Mucosa of stomach (tissue), 1 donor: Measurements from ENCODE around the gene GAA.

Experiments
- H3K27me3 ChIP-seq: one replicate; pipeline ENCODE4 v1.7.0; 2013; ENCODE audit warnings: mild to moderate bottlenecking, low read length; ENCODE audit not compliant: control insufficient read depth, insufficient read depth
- H3K36me3 ChIP-seq: one replicate; pipeline ENCODE4 v1.7.0; 2013; ENCODE audit warnings: low read length; ENCODE audit not compliant: control insufficient read depth, insufficient read depth
- H3K4me1 ChIP-seq: one replicate; pipeline ENCODE4 v1.7.0; 2013; ENCODE audit warnings: mild to moderate bottlenecking, low read length; ENCODE audit not compliant: control insufficient read depth, insufficient read depth
- H3K4me3 ChIP-seq: one replicate; pipeline ENCODE4 v1.7.0; 2013; ENCODE audit warnings: low read length
- H3K9ac ChIP-seq: one replicate; pipeline ENCODE4 v1.7.0; 2013; ENCODE audit warnings: mild to moderate bottlenecking, low read length, moderate library complexity
- H3K9me3 ChIP-seq: one replicate; pipeline ENCODE4 v1.7.0; 2013; ENCODE audit warnings: mild to moderate bottlenecking, low read length, moderate library complexity; ENCODE audit not compliant: control insufficient read depth
- donor health status: Pancreatic carcinoma.

The GAA gene

DNA sequence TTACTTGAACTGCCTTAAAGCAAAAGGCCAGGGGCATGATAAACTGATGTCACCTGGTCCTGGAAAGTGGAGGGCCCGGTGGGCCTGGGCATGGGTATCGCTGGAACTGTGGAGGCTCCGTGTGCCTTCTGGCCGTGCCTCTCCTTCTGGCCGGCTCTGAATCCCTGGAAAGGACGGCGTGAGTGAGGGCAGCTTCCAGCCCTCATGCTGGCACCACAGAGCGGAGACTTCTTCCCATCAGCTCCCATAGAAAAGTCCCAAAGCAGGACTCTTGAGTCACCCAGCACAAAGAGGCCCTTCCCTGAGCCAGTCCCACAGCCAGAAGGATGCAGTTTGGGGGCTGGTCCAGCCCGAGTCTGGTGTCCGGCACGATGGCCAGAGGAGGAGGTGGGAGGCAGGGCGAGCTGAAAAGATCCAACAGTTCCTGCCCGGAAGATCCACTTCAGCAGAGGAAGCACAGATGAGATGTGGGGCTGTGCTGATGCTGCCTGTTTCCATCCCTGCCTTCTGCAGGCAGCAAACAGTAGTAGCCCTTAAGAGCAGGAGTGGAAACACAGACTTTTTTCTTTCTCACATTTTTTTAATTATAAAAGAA is 7.8 kb downstream of the GAA start:
- no peaks in the 10 kb centered on the region for H3K36me3 ChIP-seq
- H3K4me1 ChIP-seq: no peaks in the 10 kb centered on the region
- H3K4me3 ChIP-seq: no peak overlapping the region
- H3K9me3 ChIP-seq: no peaks in the 10 kb centered on the region
- no peak overlapping the region for H3K9ac ChIP-seq
- no peaks in the 10 kb centered on the region for H3K27me3 ChIP-seq

DNA sequence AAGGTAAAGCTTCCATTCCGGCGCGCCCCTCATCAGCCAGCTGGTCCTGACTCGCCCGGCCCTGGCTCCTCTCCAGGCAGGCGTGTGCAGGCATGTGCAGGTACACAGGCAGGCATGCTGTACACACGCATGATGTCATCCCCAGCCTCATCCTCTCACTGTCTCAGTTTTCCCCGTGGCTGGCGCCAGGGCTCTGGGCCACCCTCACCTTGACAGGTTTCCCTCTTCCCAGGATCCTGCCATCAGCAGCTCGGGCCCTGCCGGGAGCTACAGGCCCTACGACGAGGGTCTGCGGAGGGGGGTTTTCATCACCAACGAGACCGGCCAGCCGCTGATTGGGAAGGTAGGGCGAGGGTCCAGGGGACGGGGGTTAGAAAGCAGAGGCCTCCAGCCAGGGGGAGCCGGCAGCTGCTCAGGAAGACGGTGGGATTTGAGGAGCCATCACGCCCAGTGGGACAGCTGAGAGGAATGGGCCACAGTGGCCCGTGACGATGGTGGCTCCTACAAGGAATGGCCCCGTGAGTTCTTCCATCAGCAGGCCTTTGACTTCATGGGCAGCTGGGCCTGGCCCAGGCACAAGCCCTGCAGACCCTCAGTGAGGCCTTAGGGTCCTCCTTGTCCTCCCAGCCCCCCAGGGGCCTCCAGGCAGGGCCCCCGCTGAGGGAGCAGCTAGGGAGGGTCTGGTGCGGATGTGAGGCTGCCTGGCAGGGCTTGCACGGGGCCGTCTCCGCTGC is 8.5 kb downstream of the GAA start:
- no peaks in the 10 kb centered on the region for H3K9me3 ChIP-seq
- H3K4me3 ChIP-seq: no peak overlapping the region
- H3K36me3 ChIP-seq: no peaks in the 10 kb centered on the region
- H3K9ac ChIP-seq: no peak overlapping the region
- H3K4me1 ChIP-seq: no peaks in the 10 kb centered on the region
- no peaks in the 10 kb centered on the region for H3K27me3 ChIP-seq

DNA sequence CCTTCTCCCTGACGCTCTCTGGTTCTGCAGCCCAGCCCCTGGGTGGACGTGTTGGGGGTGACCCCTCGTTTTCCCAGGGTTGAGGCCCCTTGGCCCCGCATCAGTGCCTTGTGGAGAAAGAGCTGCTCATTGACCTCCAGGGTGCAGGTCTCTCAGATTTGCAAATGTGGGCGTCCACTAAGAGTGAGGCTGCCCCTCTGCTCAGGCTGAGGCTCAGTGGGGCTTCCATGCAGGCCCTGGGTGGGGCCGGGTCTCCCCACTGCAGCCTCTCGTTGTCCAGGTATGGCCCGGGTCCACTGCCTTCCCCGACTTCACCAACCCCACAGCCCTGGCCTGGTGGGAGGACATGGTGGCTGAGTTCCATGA is 9.0 kb downstream of the GAA start:
- Histone ChIP-seq H3K9me3 (no peaks in the 10 kb centered on the region), H3K36me3 (no peaks in the 10 kb centered on the region), H3K4me3 (no peak overlapping the region), H3K9ac (no peak overlapping the region), H3K27me3 (no peaks in the 10 kb centered on the region), H3K4me1 (no peaks in the 10 kb centered on the region)

DNA sequence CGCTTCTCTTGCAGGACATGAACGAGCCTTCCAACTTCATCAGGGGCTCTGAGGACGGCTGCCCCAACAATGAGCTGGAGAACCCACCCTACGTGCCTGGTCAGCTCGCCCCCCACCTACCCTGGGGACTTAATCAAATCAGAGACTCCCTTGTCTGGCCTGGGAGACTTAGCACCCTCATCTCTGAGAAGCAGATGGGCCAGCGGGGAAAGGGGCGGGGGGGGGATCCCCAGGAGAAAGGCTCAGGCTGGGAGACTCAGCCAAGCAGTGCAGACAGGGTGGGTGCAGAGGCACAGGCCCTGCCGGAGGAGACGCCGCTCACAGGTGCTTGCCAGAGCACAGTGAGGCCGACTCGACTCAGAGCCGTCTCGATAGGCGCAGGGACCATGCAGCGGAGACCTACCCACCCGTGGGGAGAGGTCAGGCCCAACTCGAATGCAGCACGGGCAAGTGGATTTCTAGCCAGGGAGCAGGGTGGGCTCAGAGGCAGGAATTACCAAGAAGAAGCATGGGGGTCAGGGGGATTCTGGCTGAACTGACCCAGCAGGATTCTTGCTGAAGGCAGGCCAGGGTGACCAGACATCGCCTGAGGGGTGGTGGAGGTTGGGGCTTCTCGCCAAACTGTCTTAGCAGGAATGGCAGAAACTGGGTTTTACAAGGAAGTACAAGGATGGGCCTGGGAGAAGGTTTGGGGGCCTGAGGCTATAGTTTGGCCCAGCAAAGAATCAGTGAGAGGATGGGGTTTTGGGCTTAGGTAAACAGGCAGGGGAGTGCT is 9.7 kb downstream of the GAA start:
- Histone ChIP-seq H3K36me3 (no peaks in the 10 kb centered on the region), H3K4me1 (no peaks in the 10 kb centered on the region), H3K27me3 (no peaks in the 10 kb centered on the region), H3K4me3 (no peak overlapping the region), H3K9ac (no peak overlapping the region), H3K9me3 (no peaks in the 10 kb centered on the region)

DNA sequence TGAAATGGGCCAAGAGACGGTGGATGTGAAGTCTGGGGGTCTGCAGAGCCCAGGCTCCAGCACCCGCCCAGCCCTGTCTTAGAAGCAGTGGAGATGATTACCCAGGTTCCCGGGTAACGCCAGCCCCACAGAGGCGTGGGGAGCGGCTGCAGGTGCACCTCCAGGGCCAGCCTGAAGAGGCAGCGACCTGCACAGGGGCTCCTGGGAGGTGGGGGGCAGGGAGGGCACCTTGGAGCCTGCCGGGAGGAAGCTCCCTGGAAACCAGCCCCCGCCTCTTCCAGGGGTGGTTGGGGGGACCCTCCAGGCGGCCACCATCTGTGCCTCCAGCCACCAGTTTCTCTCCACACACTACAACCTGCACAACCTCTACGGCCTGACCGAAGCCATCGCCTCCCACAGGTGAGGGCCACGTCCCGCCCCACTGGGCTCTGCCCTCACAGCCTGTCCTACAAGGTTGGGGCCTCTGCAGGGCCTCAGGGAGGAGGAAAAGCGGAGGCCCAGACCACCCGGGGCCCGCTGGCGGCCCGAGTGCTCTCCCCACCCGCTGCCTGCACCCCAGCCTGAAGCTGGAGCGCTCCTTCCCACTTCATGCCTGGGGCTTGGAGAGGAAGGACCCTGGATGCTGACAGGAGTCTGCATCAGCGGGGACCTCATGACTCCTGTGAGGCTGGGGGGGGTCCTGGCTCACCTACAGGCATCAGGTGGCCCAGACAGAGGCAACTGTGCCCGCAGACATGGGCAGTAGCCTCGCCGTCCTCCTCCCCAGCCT is 10.5 kb downstream of the GAA start:
- H3K27me3 ChIP-seq: no peaks in the 10 kb centered on the region
- H3K36me3 ChIP-seq: no peaks in the 10 kb centered on the region
- H3K4me1 ChIP-seq: no peaks in the 10 kb centered on the region

DNA sequence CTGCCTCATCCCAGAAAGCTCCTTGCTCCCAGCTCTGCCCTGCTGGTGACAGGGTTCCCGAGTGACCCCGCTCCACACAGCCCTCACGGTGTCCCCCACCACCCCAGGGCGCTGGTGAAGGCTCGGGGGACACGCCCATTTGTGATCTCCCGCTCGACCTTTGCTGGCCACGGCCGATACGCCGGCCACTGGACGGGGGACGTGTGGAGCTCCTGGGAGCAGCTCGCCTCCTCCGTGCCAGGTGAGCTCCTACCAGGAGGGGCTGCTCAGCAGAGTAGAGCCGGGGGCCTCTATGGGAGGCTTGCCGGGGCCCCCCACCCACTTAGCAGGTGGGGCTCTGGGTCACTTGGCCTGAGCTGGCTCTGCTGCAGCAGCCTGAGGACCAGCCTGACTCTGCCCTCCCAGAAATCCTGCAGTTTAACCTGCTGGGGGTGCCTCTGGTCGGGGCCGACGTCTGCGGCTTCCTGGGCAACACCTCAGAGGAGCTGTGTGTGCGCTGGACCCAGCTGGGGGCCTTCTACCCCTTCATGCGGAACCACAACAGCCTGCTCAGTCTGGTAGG is 11.2 kb downstream of the GAA start:
- Histone ChIP-seq H3K36me3 (no peaks in the 10 kb centered on the region), H3K27me3 (no peaks in the 10 kb centered on the region), H3K4me3 (no peak overlapping the region)

More for the DNA sequence above, 10.5 kb downstream of the GAA start:
- Histone ChIP-seq H3K9ac (no peak overlapping the region), H3K9me3 (no peaks in the 10 kb centered on the region), H3K4me3 (no peak overlapping the region)

DNA sequence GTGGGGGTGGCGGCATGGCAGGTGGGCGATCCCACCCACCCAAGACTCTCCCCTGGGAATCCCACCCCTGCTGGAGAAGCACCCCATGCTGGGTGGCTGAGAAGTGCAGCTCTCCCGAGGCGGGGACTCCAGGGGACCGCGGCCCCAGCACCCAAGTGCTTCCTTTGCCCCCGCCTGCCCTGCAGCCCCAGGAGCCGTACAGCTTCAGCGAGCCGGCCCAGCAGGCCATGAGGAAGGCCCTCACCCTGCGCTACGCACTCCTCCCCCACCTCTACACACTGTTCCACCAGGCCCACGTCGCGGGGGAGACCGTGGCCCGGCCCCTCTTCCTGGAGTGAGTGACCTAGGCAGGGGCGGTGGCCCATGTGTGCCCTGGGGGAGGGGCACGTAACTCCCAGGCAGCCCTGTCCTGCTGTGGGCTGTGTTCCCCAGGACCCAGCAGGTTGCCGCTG is 11.7 kb downstream of the GAA start:
- Histone ChIP-seq H3K36me3 (no peaks in the 10 kb centered on the region), H3K4me1 (no peaks in the 10 kb centered on the region)

More for the DNA sequence above, 11.2 kb downstream of the GAA start:
- H3K4me1 ChIP-seq: no peaks in the 10 kb centered on the region
- no peak overlapping the region for H3K9ac ChIP-seq
- H3K9me3 ChIP-seq: no peaks in the 10 kb centered on the region

DNA sequence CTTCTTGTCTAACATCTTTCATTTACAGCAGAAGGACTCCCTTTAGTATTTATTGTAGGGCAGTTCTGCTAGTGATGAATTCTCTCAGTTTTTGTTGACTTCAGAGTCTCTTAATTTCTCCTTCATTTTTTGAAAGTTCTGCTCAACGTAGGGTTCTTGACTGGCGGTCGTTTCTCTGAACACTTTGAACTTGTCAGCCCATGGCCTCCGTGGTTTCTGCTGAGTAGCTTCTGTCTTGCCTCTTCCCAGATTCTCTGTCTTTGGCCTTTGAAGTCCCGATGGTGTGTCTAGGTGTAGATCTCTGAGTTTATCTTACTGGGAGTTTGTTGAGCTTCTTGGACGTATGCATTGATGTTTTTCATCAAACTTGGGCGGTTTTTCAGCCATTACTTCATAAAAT is 13.4 kb downstream of the GAA start:
- no peaks in the 10 kb centered on the region for H3K36me3 ChIP-seq

More for the DNA sequence above, 11.7 kb downstream of the GAA start:
- H3K9ac ChIP-seq: no peak overlapping the region
- H3K27me3 ChIP-seq: no peaks in the 10 kb centered on the region
- no peak overlapping the region for H3K4me3 ChIP-seq
- no peaks in the 10 kb centered on the region for H3K9me3 ChIP-seq

DNA sequence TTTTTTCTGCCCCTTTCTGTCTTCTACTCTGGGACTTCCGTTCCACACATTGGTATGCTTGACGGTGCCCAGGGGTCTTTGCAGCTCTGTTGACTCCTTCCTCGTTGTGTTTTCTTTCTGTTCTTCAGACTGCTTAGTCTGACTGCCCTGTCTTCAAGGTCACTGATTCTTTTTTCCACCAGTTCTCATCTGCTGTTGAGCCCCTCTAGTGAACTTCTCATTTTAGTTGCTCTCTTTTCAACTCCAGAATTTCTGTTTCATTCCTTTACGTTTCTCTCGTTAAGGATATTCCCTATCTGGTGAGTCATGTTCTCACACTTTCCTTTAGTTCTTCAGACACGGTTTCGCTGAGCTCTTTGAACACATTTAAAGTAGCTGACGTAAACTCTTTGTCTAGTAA is 13.8 kb downstream of the GAA start:
- no peaks in the 10 kb centered on the region for H3K9me3 ChIP-seq
- H3K4me1 ChIP-seq: no peaks in the 10 kb centered on the region
- H3K36me3 ChIP-seq: no peaks in the 10 kb centered on the region
- H3K27me3 ChIP-seq: no peaks in the 10 kb centered on the region
- no peak overlapping the region for H3K9ac ChIP-seq
- H3K4me3 ChIP-seq: no peak overlapping the region

More for the DNA sequence above, 13.4 kb downstream of the GAA start:
- Histone ChIP-seq H3K9ac (no peak overlapping the region), H3K27me3 (no peaks in the 10 kb centered on the region), H3K4me3 (no peak overlapping the region), H3K4me1 (no peaks in the 10 kb centered on the region), H3K9me3 (no peaks in the 10 kb centered on the region)

DNA sequence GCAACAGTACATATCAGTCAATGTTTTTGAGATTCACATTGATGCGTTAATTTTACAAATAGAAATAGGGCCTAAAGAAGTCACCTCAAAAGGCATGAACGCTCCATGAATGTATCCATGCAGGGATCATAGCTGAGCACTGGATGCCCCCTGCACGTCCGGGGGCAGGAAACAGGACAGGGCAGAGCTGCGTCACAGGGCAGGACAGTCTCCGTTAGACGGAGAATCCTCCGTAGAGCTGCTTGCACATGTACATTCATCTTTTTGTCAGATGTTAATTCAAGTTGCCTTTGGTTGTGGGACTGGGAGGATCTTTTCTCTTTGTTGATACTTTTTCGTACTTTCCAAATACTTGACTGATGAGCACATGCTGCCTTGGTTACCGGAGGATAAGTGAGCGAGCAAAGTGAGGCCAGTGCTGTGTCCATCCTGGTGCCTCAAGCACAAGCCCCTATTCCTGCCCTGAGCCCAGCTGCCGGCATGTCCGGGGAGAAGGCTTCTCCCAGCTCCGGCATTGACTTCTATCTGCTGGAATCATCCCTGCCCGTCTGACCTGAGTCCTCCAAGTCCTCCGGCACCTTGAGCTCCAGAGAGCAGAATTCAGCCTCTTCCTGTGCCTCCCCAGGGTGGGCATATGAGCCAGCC is 15.0 kb downstream of the GAA start:
- Histone ChIP-seq H3K9ac (no peak overlapping the region), H3K27me3 (no peaks in the 10 kb centered on the region), H3K9me3 (no peaks in the 10 kb centered on the region), H3K4me1 (no peaks in the 10 kb centered on the region), H3K4me3 (no peak overlapping the region), H3K36me3 (no peaks in the 10 kb centered on the region)

DNA sequence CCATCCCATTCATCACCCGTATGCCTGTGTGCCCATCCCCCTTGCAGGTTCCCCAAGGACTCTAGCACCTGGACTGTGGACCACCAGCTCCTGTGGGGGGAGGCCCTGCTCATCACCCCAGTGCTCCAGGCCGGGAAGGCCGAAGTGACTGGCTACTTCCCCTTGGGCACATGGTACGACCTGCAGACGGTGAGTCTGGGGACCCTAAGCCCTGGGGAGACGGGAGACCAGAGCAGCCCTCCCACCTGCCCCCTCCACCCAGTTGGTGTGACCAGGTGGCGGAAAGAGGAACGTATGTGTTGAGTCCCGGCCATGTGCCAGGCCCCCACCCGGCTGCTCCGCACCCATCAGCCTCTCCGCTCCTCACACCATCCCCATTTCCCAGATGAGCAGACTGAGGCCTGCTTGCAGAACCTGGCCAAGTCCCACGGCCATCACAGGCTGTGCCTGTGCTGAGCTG is 15.6 kb downstream of the GAA start:
- no peaks in the 10 kb centered on the region for H3K9me3 ChIP-seq
- H3K4me1 ChIP-seq: no peaks in the 10 kb centered on the region
- no peak overlapping the region for H3K9ac ChIP-seq
- H3K36me3 ChIP-seq: no peaks in the 10 kb centered on the region
- no peak overlapping the region for H3K4me3 ChIP-seq
- no peaks in the 10 kb centered on the region for H3K27me3 ChIP-seq
